HCT116 (cell line): ENCODE measurements around the gene CD83. TPM values are rescaled to one million over a fixed set of nuclear protein-coding genes. Genes with fewer than 3 reads are reported as not detected.
"Not testable (repeated sequence)": the region's sequence is repeated elsewhere in the genome, so short reads cannot be mapped to it uniquely, and the experiment has no call there.

ENCODE experiments used
- ATAC-seq: fragments of 200-7000 bp; cut with Tn5 transposase; 2 replicates; pipeline ENCODE4 v1.9.1; 2020; ENCODE audit warnings: mild to moderate bottlenecking, moderate library complexity
- BruUV-seq: library from RNA; stranded (reverse); fragments of 400-500 nt; replicated peaks from 2 replicates; lab custom pipeline; 2021; lab: Mats Ljungman, UMichigan
- CTCF ChIA-PET: fragments of 300-600 bp; sonication (Branson Sonifier 250); formaldehyde crosslinking; loops from one replicate; lab custom pipeline; 2021; ENCODE audit warnings: antibody characterized with exemption; lab: Charles Lee
- POLR2A ChIA-PET: fragments of 300-600, 350-600 bp; sonication (Branson Sonifier 250); formaldehyde crosslinking; loops from one replicate; lab custom pipeline; 2021; ENCODE audit warnings: antibody characterized with exemption; lab: Charles Lee
- RAD21 ChIA-PET, 2 experiments: fragments of 300-600 bp; sonication (Branson Sonifier 250); formaldehyde crosslinking; loops; one replicate each; lab custom pipeline; 2023; ENCODE audit warnings: low total read pairs in 2 of 2; ENCODE audit not compliant: uncharacterized antibody in 2 of 2, unreplicated experiment in 2 of 2, low non-redundant PET in 1 of 2; lab: Charles Lee
- DNase-seq: peaks from one replicate; pipeline ENCODE4 v3.0.0-alpha.2; 2010; ENCODE audit warnings: low read depth, low spot score
- H2AFZ ChIP-seq: fragments of 200-600 bp; shearing (Covaris generic), sonication (generic); 2 replicates; pipeline ENCODE4 v1.6.1; 2017; ENCODE audit warnings: low read depth, mixed run types, mixed read lengths, antibody characterized with exemption, low read length; ENCODE audit not compliant: poor library complexity, severe bottlenecking
- H3K27ac ChIP-seq: 2 replicates; pipeline ENCODE4 v1.5.1; 2012; ENCODE audit warnings: low read depth, low read length
- H3K27me3 ChIP-seq: fragments of 200-600 bp; sonication (generic); 2 replicates; pipeline ENCODE4 v1.6.1; 2016; ENCODE audit warnings: mixed run types, low read length, mixed read lengths; ENCODE audit not compliant: insufficient read depth
- H3K36me3 ChIP-seq, 2 experiments: fragments of 200-500 bp in 1 of 2; fragments of 200-600 bp in 1 of 2; sonication (Bioruptor generic) in 1 of 2; sonication (generic) in 1 of 2; 2 replicates each; pipeline versions ENCODE4 v1.5.1 to v1.6.1; 2014 to 2016; ENCODE audit warnings: low read length in 2 of 2, inconsistent platforms in 1 of 2, mixed read lengths in 1 of 2, mixed run types in 1 of 2; ENCODE audit not compliant: insufficient read depth in 2 of 2, control insufficient read depth in 1 of 2
- H3K4me1 ChIP-seq, 2 experiments: fragments of 200-600 bp in 1 of 2; sonication (generic) in 1 of 2; 2 replicates each; pipeline versions ENCODE4 v1.5.1 to v1.6.1; 2012 to 2017; ENCODE audit warnings: low read length in 2 of 2, inconsistent platforms in 1 of 2, mild to moderate bottlenecking in 1 of 2, mixed read lengths in 1 of 2, mixed run types in 1 of 2, moderate library complexity in 1 of 2; ENCODE audit not compliant: insufficient read depth in 2 of 2, control insufficient read depth in 1 of 2
- H3K4me2 ChIP-seq: fragments of 200-600 bp; sonication (generic); 2 replicates; pipeline ENCODE4 v1.6.1; 2017; ENCODE audit warnings: mixed run types, low read length, mixed read lengths
- H3K4me3 ChIP-seq, 2 experiments: fragments of 200-600 bp in 1 of 2; sonication (generic) in 1 of 2; replicated peaks in 1 of 2; 2 replicates each; pipeline ENCODE4 v1.5.1; 2011 to 2016; ENCODE audit warnings: low read length in 2 of 2, control low read depth in 1 of 2, low read depth in 1 of 2, mild to moderate bottlenecking in 1 of 2, mixed read lengths in 1 of 2, mixed run types in 1 of 2
- H3K79me2 ChIP-seq: fragments of 200-600 bp; sonication (generic); 2 replicates; pipeline ENCODE4 v1.6.1; 2017; ENCODE audit warnings: mild to moderate bottlenecking, mixed run types, low read length, moderate library complexity, mixed read lengths; ENCODE audit not compliant: insufficient read depth
- H3K9ac ChIP-seq: fragments of 200-600 bp; sonication (generic); 2 replicates; pipeline ENCODE4 v1.6.1; 2016; ENCODE audit warnings: low read length, mixed read lengths
- H3K9me2 ChIP-seq: fragments of 200-600 bp; sonication (generic), shearing (Covaris generic); 2 replicates; pipeline ENCODE4 v1.6.1; 2017; ENCODE audit warnings: mixed run types, mild to moderate bottlenecking, moderate library complexity; ENCODE audit not compliant: insufficient read depth
- H3K9me3 ChIP-seq, 2 experiments: fragments of 200-500 bp in 1 of 2; fragments of 200-600 bp in 1 of 2; sonication (Bioruptor generic) in 1 of 2; sonication (generic) in 1 of 2; 2 replicates each; pipeline ENCODE4 v1.6.1; 2014 to 2017; ENCODE audit warnings: low read length in 2 of 2, mixed read lengths in 2 of 2, inconsistent platforms in 1 of 2, low read depth in 1 of 2, mild to moderate bottlenecking in 1 of 2, mixed run types in 1 of 2, moderate library complexity in 1 of 2; ENCODE audit not compliant: control insufficient read depth in 1 of 2, insufficient read depth in 1 of 2
- H4K20me1 ChIP-seq: fragments of 200-600 bp; sonication (generic), shearing (Covaris generic); 2 replicates; pipeline ENCODE4 v1.6.1; 2017; ENCODE audit warnings: mixed run types, mild to moderate bottlenecking, moderate library complexity; ENCODE audit not compliant: insufficient read depth
- EGR1 ChIP-seq: IDR thresholded peaks from 2 replicates; pipeline ENCODE4 v1.6.1; 2012; ENCODE audit warnings: low read depth
- RAD21 ChIP-seq: IDR thresholded peaks from 2 replicates; pipeline ENCODE4 v1.6.1; 2012; ENCODE audit warnings: low read depth, mild to moderate bottlenecking
- SP1 ChIP-seq: IDR thresholded peaks from 2 replicates; pipeline ENCODE4 v1.6.1; 2012; ENCODE audit warnings: low read depth
- SRF ChIP-seq: IDR thresholded peaks from 2 replicates; pipeline ENCODE4 v1.6.1; 2012; ENCODE audit warnings: low read depth
- TCF7L2 ChIP-seq: IDR thresholded peaks from 2 replicates; pipeline ENCODE4 v1.7.0; 2011; ENCODE audit warnings: borderline replicate concordance, inconsistent platforms; ENCODE audit not compliant: insufficient read depth, insufficient read length; ENCODE audit errors: extremely low read depth
- YY1 ChIP-seq: IDR thresholded peaks from 2 replicates; pipeline ENCODE4 v1.6.1; 2011; ENCODE audit warnings: low read length, low read depth, moderate library complexity, mild to moderate bottlenecking; ENCODE audit not compliant: insufficient replicate concordance; ENCODE audit errors: extremely low read depth
- ZNF274 ChIP-seq: fragments of 200-500 bp; sonication (Bioruptor generic); IDR thresholded peaks from 2 replicates; pipeline ENCODE4 v1.6.1; 2014; ENCODE audit warnings: mild to moderate bottlenecking, low read depth, low read length, inconsistent platforms
- intact Hi-C: fragments of 100-400 bp; cut with micrococcal nuclease; formaldehyde crosslinking; loops from 2 replicates; pipeline ENCODE4 v1.10.0; 2022
- total RNA-seq: library from RNA; stranded (reverse); gene quantifications from one replicate; pipeline ENCODE4 v1.2.1, GENCODE V29; 2021; ENCODE audit not compliant: unreplicated experiment
- TF ChIP-seq, protein P1 (sequence below): IDR thresholded peaks from 2 replicates; pipeline ENCODE4 v1.6.1; 2012; ENCODE audit warnings: low read depth
- TF ChIP-seq, protein P2 (sequence below): IDR thresholded peaks from 2 replicates; pipeline ENCODE4 v1.6.1; 2012

CD83 gene
- total RNA-seq, 1 experiment from 2014 or later: 6.0 TPM

DNA sequence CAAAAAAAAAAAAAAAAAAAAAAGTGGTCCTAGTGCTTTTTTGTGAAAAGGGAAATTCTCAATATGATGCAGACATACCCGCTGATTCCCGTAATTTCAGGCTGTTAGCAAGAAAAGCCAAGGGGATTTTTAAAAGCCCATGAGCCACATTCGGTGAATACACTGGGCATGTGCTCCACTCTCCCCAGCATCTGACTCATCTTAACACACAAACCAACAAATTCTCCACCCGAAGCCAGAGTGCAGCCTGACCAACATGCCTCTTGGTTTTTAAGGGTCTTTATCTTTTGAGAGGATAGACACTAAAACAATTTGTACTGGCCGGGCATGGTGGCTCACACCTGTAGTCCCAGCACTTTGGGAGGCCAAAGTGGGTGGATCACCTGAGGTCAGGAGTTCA is 45.5 kb upstream of the CD83 start:
- no peaks in the 10 kb centered on the region for H3K36me3 ChIP-seq
- no peak overlapping the region for H3K9ac ChIP-seq
- no peak for DNase-seq
- H3K27me3 ChIP-seq: no peaks in the 10 kb centered on the region
- H3K9me2 ChIP-seq: no peaks in the 10 kb centered on the region
- RAD21 ChIA-PET: no interaction called here
- H3K4me3 ChIP-seq: no peak overlapping the region
- intact Hi-C loops: no loop called here
- H3K4me1 ChIP-seq: peaks cover 0 to 11% of the 10 kb centered on the region in 2 experiments; a peak in 1 of 4 replicates
- POLR2A ChIA-PET: no interaction called here
- no peak overlapping the region for H3K27ac ChIP-seq
- CTCF ChIA-PET: no interaction called here
- no peak overlapping the region for H2AFZ ChIP-seq
- no peak overlapping the region for H3K4me2 ChIP-seq
- TF ChIP-seq EGR1 (no peak), RAD21 (no peak), YY1 (no peak), ZNF274 (no peak), TCF7L2 (no peak), SP1 (no peak), SRF (no peak)
- TF ChIP-seq, protein P1, sequence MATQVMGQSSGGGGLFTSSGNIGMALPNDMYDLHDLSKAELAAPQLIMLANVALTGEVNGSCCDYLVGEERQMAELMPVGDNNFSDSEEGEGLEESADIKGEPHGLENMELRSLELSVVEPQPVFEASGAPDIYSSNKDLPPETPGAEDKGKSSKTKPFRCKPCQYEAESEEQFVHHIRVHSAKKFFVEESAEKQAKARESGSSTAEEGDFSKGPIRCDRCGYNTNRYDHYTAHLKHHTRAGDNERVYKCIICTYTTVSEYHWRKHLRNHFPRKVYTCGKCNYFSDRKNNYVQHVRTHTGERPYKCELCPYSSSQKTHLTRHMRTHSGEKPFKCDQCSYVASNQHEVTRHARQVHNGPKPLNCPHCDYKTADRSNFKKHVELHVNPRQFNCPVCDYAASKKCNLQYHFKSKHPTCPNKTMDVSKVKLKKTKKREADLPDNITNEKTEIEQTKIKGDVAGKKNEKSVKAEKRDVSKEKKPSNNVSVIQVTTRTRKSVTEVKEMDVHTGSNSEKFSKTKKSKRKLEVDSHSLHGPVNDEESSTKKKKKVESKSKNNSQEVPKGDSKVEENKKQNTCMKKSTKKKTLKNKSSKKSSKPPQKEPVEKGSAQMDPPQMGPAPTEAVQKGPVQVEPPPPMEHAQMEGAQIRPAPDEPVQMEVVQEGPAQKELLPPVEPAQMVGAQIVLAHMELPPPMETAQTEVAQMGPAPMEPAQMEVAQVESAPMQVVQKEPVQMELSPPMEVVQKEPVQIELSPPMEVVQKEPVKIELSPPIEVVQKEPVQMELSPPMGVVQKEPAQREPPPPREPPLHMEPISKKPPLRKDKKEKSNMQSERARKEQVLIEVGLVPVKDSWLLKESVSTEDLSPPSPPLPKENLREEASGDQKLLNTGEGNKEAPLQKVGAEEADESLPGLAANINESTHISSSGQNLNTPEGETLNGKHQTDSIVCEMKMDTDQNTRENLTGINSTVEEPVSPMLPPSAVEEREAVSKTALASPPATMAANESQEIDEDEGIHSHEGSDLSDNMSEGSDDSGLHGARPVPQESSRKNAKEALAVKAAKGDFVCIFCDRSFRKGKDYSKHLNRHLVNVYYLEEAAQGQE: no peak
- TF ChIP-seq, protein P2, sequence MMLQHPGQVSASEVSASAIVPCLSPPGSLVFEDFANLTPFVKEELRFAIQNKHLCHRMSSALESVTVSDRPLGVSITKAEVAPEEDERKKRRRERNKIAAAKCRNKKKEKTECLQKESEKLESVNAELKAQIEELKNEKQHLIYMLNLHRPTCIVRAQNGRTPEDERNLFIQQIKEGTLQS: no peak
- TF ChIP-seq, all 23 proteins: peak for 0
- Histone ChIP-seq H3K9me3 (no peaks in the 10 kb centered on the region), H3K79me2 (no peaks in the 10 kb centered on the region), H4K20me1 (no peaks in the 10 kb centered on the region)
- ATAC-seq: no peak
- no TSS peak for BruUV-seq

DNA sequence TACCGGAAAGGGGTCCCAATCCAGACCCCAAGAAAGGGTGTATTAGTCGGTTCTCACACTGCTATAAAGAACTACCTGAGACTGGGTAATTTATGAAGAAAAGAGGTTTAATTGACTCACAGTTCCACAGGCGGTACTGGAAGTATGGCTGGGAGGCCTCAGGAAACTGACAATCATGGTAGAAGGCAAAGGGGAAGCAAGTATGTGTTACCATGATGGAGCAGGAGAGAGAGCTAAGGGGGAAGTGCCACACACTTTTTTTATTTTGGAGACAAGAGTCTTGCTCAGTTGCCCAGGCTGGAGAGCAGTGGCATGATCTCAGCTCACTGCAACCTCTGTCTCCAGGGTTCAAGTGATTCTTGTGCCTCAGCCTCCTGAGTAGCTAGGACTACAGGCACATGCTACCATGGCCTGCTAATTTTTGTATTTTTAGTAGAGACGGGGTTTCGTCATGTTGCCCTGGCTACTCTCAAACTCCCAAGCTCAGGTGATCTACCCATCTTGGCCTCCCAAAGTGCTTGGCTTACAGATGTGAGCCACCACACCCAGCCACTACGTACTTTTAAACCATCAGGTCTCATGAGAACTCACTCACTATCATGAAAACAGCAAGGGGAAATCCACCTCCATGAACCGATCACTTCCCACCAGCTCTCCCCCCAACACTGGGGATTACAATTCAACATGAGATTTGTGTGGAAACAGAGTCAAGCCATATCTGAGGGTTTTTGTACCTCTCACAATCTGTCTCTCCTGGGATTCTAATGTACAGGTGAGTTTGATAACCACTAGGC is 43.8 kb upstream of the CD83 start:
- intact Hi-C loops, H3K4me2 ChIP-seq, POLR2A ChIA-PET, H3K4me3 ChIP-seq, BruUV-seq, H3K79me2 ChIP-seq, H3K9me2 ChIP-seq, DNase-seq, RAD21 ChIA-PET, H3K27ac ChIP-seq, H3K27me3 ChIP-seq, H3K9me3 ChIP-seq, H4K20me1 ChIP-seq, H3K36me3 ChIP-seq, ATAC-seq, H3K9ac ChIP-seq: not testable (repeated sequence)
- H3K4me1 ChIP-seq: peaks cover 0 to 11% of the 10 kb centered on the region in 2 experiments; a peak in 1 of 4 replicates
- CTCF ChIA-PET: interaction anchor here (1.8 kb wide), 1 partner anchor 27 kb away, joined by 3 read pairs; no protein-coding TSS in a partner anchor
- peak overlapping the region; percentile 99 for H2AFZ ChIP-seq
